ENCODE results near the gene FDXR. TPM values are rescaled to one million over a fixed set of nuclear protein-coding genes. Genes with fewer than 3 reads are reported as not detected.

The FDXR gene
- total and polyA plus RNA-seq, 9 of the 15 experiments (the other 6 are each of a cell fraction or from before 2014, with no cell fraction given), result 0.89 to 70.7 (median 30.9) TPM

DNA sequence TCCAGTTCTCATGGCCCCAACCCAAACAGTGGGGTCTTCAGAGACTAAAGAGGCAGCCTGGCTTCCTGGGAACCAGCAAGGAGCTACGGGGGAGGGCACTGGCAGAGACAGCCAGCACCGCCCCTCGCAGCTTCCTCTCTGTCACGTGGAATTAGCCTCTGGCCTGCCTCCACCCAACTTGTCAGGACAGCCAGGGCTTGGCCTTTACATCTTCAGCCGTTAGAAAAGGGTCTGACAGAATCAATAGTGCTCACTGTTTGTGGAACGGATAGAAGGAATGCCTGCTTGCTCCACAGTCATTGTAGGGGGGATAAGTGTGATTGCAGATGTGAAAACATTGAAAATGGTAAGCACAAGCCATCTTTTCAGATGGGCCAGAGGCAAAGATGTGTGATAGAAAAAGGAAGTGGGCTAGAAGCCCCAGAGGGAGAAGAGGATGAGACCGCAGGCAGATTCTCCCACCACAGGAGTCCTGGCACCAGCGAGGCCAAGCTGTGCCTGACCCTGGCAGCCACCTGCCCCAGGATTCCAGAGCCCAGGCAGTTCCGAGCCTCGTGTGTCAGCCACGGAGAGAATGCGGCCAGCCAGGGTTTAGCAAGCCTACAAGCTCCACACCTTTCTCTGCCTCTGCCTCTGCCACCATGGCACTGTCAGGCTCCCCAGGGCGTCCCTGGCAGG, 31.7 kb downstream of the FDXR start:
- Histone ChIP-seq H3K27me3 (ENCODE audit: control insufficient read depth in 2 of 2, insufficient read depth in 2 of 2, low read length in 2 of 2) (no peaks in the 10 kb centered on the region), H2AFZ (ENCODE audit: low read depth, low read length) (no peak overlapping the region), H3K9me3 (replicated peaks; ENCODE audit: control insufficient read depth, insufficient read depth, low read depth, low read length) (no peaks in the 10 kb centered on the region), H3K79me2 (ENCODE audit: control insufficient read depth, insufficient read depth, low read length) (no peaks in the 10 kb centered on the region), H4K20me1 (replicated peaks; ENCODE audit: control insufficient read depth, insufficient read depth, low read length) (peaks cover 17% of the 10 kb centered on the region; the same call in 1 of the 2 replicates), H3K9ac (ENCODE audit: insufficient read depth in 1 of 2, low read depth in 2 of 2, low read length in 2 of 2) (peak overlapping the region in 1 of 2 experiments; percentile 65; a peak in 2 of 4 replicates), H3K27ac (ENCODE audit: extremely low read depth, low read depth, low read length) (no peak overlapping the region), H3K4me3 (no peak overlapping the region), H3K9me1 (ENCODE audit: control insufficient read depth, insufficient read depth, low read length) (no peaks in the 10 kb centered on the region), H3K36me3 (ENCODE audit: control insufficient read depth, insufficient read depth, low read length) (no peaks in the 10 kb centered on the region), H3K4me2 (ENCODE audit: insufficient read depth, low read length) (no peak overlapping the region; the same call in 1 of the 2 replicates), H3K4me1 (replicated peaks in 1 of 2; ENCODE audit: control insufficient read depth in 2 of 2, insufficient read depth in 2 of 2, low read length in 2 of 2) (peaks cover 11 to 27% of the 10 kb centered on the region in 2 experiments; a peak in 4 of 5 replicates)
- ATAC-seq, result peak; percentile 66
- TF ChIP-seq ZC3H4 (CRISPR knock-in tag; IDR thresholded peaks at IDR 0.05; ENCODE audit: borderline replicate concordance), result no peak
- TF ChIP-seq, protein P1, sequence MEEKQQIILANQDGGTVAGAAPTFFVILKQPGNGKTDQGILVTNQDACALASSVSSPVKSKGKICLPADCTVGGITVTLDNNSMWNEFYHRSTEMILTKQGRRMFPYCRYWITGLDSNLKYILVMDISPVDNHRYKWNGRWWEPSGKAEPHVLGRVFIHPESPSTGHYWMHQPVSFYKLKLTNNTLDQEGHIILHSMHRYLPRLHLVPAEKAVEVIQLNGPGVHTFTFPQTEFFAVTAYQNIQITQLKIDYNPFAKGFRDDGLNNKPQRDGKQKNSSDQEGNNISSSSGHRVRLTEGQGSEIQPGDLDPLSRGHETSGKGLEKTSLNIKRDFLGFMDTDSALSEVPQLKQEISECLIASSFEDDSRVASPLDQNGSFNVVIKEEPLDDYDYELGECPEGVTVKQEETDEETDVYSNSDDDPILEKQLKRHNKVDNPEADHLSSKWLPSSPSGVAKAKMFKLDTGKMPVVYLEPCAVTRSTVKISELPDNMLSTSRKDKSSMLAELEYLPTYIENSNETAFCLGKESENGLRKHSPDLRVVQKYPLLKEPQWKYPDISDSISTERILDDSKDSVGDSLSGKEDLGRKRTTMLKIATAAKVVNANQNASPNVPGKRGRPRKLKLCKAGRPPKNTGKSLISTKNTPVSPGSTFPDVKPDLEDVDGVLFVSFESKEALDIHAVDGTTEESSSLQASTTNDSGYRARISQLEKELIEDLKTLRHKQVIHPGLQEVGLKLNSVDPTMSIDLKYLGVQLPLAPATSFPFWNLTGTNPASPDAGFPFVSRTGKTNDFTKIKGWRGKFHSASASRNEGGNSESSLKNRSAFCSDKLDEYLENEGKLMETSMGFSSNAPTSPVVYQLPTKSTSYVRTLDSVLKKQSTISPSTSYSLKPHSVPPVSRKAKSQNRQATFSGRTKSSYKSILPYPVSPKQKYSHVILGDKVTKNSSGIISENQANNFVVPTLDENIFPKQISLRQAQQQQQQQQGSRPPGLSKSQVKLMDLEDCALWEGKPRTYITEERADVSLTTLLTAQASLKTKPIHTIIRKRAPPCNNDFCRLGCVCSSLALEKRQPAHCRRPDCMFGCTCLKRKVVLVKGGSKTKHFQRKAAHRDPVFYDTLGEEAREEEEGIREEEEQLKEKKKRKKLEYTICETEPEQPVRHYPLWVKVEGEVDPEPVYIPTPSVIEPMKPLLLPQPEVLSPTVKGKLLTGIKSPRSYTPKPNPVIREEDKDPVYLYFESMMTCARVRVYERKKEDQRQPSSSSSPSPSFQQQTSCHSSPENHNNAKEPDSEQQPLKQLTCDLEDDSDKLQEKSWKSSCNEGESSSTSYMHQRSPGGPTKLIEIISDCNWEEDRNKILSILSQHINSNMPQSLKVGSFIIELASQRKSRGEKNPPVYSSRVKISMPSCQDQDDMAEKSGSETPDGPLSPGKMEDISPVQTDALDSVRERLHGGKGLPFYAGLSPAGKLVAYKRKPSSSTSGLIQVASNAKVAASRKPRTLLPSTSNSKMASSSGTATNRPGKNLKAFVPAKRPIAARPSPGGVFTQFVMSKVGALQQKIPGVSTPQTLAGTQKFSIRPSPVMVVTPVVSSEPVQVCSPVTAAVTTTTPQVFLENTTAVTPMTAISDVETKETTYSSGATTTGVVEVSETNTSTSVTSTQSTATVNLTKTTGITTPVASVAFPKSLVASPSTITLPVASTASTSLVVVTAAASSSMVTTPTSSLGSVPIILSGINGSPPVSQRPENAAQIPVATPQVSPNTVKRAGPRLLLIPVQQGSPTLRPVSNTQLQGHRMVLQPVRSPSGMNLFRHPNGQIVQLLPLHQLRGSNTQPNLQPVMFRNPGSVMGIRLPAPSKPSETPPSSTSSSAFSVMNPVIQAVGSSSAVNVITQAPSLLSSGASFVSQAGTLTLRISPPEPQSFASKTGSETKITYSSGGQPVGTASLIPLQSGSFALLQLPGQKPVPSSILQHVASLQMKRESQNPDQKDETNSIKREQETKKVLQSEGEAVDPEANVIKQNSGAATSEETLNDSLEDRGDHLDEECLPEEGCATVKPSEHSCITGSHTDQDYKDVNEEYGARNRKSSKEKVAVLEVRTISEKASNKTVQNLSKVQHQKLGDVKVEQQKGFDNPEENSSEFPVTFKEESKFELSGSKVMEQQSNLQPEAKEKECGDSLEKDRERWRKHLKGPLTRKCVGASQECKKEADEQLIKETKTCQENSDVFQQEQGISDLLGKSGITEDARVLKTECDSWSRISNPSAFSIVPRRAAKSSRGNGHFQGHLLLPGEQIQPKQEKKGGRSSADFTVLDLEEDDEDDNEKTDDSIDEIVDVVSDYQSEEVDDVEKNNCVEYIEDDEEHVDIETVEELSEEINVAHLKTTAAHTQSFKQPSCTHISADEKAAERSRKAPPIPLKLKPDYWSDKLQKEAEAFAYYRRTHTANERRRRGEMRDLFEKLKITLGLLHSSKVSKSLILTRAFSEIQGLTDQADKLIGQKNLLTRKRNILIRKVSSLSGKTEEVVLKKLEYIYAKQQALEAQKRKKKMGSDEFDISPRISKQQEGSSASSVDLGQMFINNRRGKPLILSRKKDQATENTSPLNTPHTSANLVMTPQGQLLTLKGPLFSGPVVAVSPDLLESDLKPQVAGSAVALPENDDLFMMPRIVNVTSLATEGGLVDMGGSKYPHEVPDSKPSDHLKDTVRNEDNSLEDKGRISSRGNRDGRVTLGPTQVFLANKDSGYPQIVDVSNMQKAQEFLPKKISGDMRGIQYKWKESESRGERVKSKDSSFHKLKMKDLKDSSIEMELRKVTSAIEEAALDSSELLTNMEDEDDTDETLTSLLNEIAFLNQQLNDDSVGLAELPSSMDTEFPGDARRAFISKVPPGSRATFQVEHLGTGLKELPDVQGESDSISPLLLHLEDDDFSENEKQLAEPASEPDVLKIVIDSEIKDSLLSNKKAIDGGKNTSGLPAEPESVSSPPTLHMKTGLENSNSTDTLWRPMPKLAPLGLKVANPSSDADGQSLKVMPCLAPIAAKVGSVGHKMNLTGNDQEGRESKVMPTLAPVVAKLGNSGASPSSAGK (IDR thresholded peaks at IDR 0.05), result no peak
- no peak for TF ChIP-seq MECOM (CRISPR knock-in tag; IDR thresholded peaks at IDR 0.05)
- TF ChIP-seq, protein P2, sequence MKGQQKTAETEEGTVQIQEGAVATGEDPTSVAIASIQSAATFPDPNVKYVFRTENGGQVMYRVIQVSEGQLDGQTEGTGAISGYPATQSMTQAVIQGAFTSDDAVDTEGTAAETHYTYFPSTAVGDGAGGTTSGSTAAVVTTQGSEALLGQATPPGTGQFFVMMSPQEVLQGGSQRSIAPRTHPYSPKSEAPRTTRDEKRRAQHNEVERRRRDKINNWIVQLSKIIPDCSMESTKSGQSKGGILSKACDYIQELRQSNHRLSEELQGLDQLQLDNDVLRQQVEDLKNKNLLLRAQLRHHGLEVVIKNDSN (CRISPR knock-in tag; IDR thresholded peaks at IDR 0.05), result peak; percentile 53
- 0 out of 2 replicates have a peak, but pooled peaks have one; percentile 33 for TF ChIP-seq BHLHE40 (IDR thresholded peaks at IDR 0.05; ENCODE audit: low read length)
- no peak for TF ChIP-seq KLF13 (tag; IDR thresholded peaks at IDR 0.05; ENCODE audit: borderline replicate concordance, low read depth)
- TF ChIP-seq L3MBTL2 (IDR thresholded peaks at IDR 0.05), result peak; percentile 49
- TF ChIP-seq RBBP5 (IDR thresholded peaks at IDR 0.05; ENCODE audit: borderline replicate concordance, insufficient read depth, low read length, poor library complexity, severe bottlenecking), result peak; percentile 28
- peak; percentile 49; the same call in 1 of the 2 replicates for TF ChIP-seq SPI1 (IDR thresholded peaks at IDR 0.05; ENCODE audit: borderline replicate concordance, low read depth, low read length)
- intact Hi-C loops (cut with micrococcal nuclease) (no loop called here), in situ Hi-C loops (cut with MboI) (no loop called here)
- POLR2A ChIA-PET, result interaction anchor here (0.6 to 1.7 kb wide), 6 partner anchors 9 to 536 kb away, joined by 3 to 7 read pairs (median 3); partner anchors contain the start of gene FDXR
- no TSS peak for BruUV-seq (replicated peaks)
- peak; percentile 37 for FAIRE-seq
- DNase-seq (ENCODE audit: extremely low read depth in 1 of 4, low spot score in 3 of 4), result peak; percentile 37 to 67 (median 56)
- CTCF ChIA-PET (ENCODE audit: low intra/inter-chr PET ratio), result no interaction called here
- WGBS (ENCODE audit: insufficient coverage, low coverage, missing lambda C conversion rate), result 25% methylated on average over 10 of the region's 13 CpGs
